Activated CD8-positive, alpha-beta memory T cell treated with anti-CD3 and anti-CD28 coated beads, Interleukin-2, amount 10 ng/mL, durations not matched to agents 7 days and 5 days (primary cell): ENCODE measurements around the gene RBBP8NL. TPM values are rescaled to one million over a fixed set of nuclear protein-coding genes. Genes with fewer than 3 reads are reported as not detected.

Experiments
- ATAC-seq: fragments of 150-1000 bp; cut with Tn5 transposase; one replicate; pipeline ENCODE4 v1.10.0; 2021; ENCODE audit warnings: moderate library complexity
- CTCF ChIA-PET: fragments of 350-600 bp; sonication (Branson Sonifier 250); formaldehyde crosslinking; loops from one replicate; lab custom pipeline; 2021; ENCODE audit warnings: antibody characterized with exemption; lab: Charles Lee
- DNase-seq: peaks from one replicate; pipeline ENCODE4 v3.0.0-alpha.2; 2020
- H3K27ac Mint-ChIP-seq: one replicate; pipeline ENCODE4 v1.8.0; 2021; ENCODE audit warnings: mild to moderate bottlenecking, mixed read lengths
- H3K27me3 Mint-ChIP-seq: one replicate; pipeline ENCODE4 v1.8.0; 2021; ENCODE audit warnings: mixed read lengths
- H3K36me3 Mint-ChIP-seq: one replicate; pipeline ENCODE4 v1.8.0; 2021; ENCODE audit warnings: mild to moderate bottlenecking, mixed read lengths
- H3K4me1 Mint-ChIP-seq: one replicate; pipeline ENCODE4 v1.8.0; 2021; ENCODE audit warnings: mixed read lengths
- H3K4me3 Mint-ChIP-seq: one replicate; pipeline ENCODE4 v1.8.0; 2021; ENCODE audit warnings: mild to moderate bottlenecking, moderate library complexity, mixed read lengths
- H3K9me3 Mint-ChIP-seq: one replicate; pipeline ENCODE4 v1.8.0; 2022; ENCODE audit warnings: low read depth, mixed read lengths
- total RNA-seq, 2 experiments: library from RNA; stranded (reverse); gene quantifications; one replicate each; pipeline ENCODE4 v1.2.3, GENCODE V29; 2021

The RBBP8NL gene
- total RNA-seq, 2 experiments from 2014 or later: not detected

GRCh38 chr20:62444286-62444685 lies 16.9 kb upstream of the RBBP8NL start:
- CTCF ChIA-PET: no interaction called here
- no peaks in the 10 kb centered on the region for H3K36me3 Mint-ChIP-seq
- H3K27me3 Mint-ChIP-seq: peaks cover 6% of the 10 kb centered on the region
- ATAC-seq: no peak
- no peak overlapping the region for H3K4me3 Mint-ChIP-seq
- H3K4me1 Mint-ChIP-seq: no peaks in the 10 kb centered on the region
- DNase-seq: no peak
- H3K27ac Mint-ChIP-seq: no peak overlapping the region
- no peaks in the 10 kb centered on the region for H3K9me3 Mint-ChIP-seq

- Mint-ChIP-seq H3K4me3 (no peak overlapping the region), H3K4me1 (no peaks in the 10 kb centered on the region), H3K27ac (no peak overlapping the region), H3K27me3 (peaks cover 6% of the 10 kb centered on the region), H3K9me3 (no peaks in the 10 kb centered on the region), H3K36me3 (no peaks in the 10 kb centered on the region)
- no peak for ATAC-seq
- DNase-seq: no peak
- CTCF ChIA-PET: no interaction called here
Observed at GRCh38 chr20:62441987-62442539, 14.7 kb upstream of the RBBP8NL start.

DNA sequence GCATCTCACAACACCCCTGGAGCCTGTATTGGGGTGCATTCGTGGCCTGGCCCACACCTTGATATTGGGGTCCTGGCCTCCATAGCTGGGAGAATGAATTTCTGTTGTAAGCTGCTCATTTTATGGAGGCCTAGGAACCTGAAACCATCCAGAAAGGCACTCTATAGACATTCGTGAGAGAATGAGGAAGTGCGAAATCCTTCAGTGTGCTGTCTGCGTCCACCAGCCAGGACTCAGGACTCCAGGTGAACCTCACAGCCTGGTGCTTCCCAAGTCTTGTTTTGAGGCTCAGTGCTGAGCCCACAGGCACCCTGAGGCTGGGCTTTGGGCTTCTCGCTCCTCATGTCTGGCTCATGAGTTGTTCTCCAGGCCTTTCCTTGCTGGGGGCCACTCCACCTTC lies 11.9 kb upstream of the RBBP8NL start:
- no peaks in the 10 kb centered on the region for H3K4me1 Mint-ChIP-seq
- ATAC-seq: no peak
- H3K4me3 Mint-ChIP-seq: no peak overlapping the region
- H3K27ac Mint-ChIP-seq: no peak overlapping the region
- H3K27me3 Mint-ChIP-seq: peaks cover 18% of the 10 kb centered on the region
- no peaks in the 10 kb centered on the region for H3K36me3 Mint-ChIP-seq
- no peak for DNase-seq
- H3K9me3 Mint-ChIP-seq: no peaks in the 10 kb centered on the region
- CTCF ChIA-PET: no interaction called here

DNA sequence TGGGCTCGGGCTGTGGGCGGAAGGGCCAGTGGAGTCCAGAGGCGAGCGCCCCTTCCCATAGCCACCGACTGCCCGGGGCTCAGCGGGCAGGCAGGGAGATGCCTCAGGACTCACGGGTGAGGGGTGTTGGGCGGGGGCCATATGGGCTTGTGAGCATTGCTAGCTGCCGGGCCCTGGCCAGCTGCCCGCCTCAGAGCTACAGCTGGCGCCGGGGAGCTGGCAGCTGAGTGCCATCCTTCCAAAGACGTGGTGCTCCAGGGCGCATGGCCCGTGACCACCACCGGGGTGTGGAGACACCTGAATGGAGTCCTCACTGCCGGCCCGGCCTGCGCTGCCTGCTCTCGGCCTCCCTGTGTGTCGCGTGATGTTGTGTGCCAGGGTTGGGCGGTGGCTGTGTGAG lies 10.6 kb upstream of the RBBP8NL start:
- Mint-ChIP-seq H3K4me1 (no peaks in the 10 kb centered on the region), H3K27me3 (peaks cover 25% of the 10 kb centered on the region), H3K4me3 (no peak overlapping the region), H3K27ac (no peak overlapping the region), H3K9me3 (no peaks in the 10 kb centered on the region), H3K36me3 (no peaks in the 10 kb centered on the region)
- CTCF ChIA-PET: interaction anchor here (0.6 kb wide), 1 partner anchor 353 kb away, joined by 3 read pairs; no protein-coding TSS in a partner anchor
- no peak for ATAC-seq
- no peak for DNase-seq

GRCh38 chr20:62437496-62437895 lies 10.2 kb upstream of the RBBP8NL start:
- peaks cover 25% of the 10 kb centered on the region for H3K27me3 Mint-ChIP-seq
- DNase-seq (no peak), ATAC-seq (no peak)
- no peaks in the 10 kb centered on the region for H3K36me3 Mint-ChIP-seq
- no peaks in the 10 kb centered on the region for H3K4me1 Mint-ChIP-seq
- H3K9me3 Mint-ChIP-seq: no peaks in the 10 kb centered on the region
- H3K4me3 Mint-ChIP-seq: no peak overlapping the region
- CTCF ChIA-PET: interaction anchor here (0.6 kb wide), 1 partner anchor 354 kb away, joined by 3 read pairs; no protein-coding TSS in a partner anchor
- no peak overlapping the region for H3K27ac Mint-ChIP-seq

GRCh38 chr20:62436692-62437091 lies 9.4 kb upstream of the RBBP8NL start:
- H3K4me1 Mint-ChIP-seq: no peaks in the 10 kb centered on the region
- H3K27me3 Mint-ChIP-seq: peaks cover 25% of the 10 kb centered on the region
- CTCF ChIA-PET: no interaction called here
- H3K27ac Mint-ChIP-seq: no peak overlapping the region
- DNase-seq: no peak
- H3K9me3 Mint-ChIP-seq: no peaks in the 10 kb centered on the region
- no peak overlapping the region for H3K4me3 Mint-ChIP-seq
- ATAC-seq: no peak
- no peaks in the 10 kb centered on the region for H3K36me3 Mint-ChIP-seq

- no peak for DNase-seq
- ATAC-seq: no peak
- H3K9me3 Mint-ChIP-seq: no peaks in the 10 kb centered on the region
- H3K4me3 Mint-ChIP-seq: no peak overlapping the region
- no peak overlapping the region for H3K27ac Mint-ChIP-seq
- H3K4me1 Mint-ChIP-seq: no peaks in the 10 kb centered on the region
- H3K27me3 Mint-ChIP-seq: peaks cover 19% of the 10 kb centered on the region
- no peaks in the 10 kb centered on the region for H3K36me3 Mint-ChIP-seq
- CTCF ChIA-PET: no interaction called here
Observed at GRCh38 chr20:62433658-62434497, 6.5 kb upstream of the RBBP8NL start.

GRCh38 chr20:62430866-62431447 lies 3.6 kb upstream of the RBBP8NL start:
- no peak for DNase-seq
- no peak for ATAC-seq
- H3K9me3 Mint-ChIP-seq: no peaks in the 10 kb centered on the region
- no peaks in the 10 kb centered on the region for H3K4me1 Mint-ChIP-seq
- no peak overlapping the region for H3K4me3 Mint-ChIP-seq
- H3K27me3 Mint-ChIP-seq: peaks cover 19% of the 10 kb centered on the region
- no peaks in the 10 kb centered on the region for H3K36me3 Mint-ChIP-seq
- CTCF ChIA-PET: no interaction called here
- no peak overlapping the region for H3K27ac Mint-ChIP-seq

- DNase-seq: no peak
- Mint-ChIP-seq H3K9me3 (no peaks in the 10 kb centered on the region), H3K36me3 (no peaks in the 10 kb centered on the region), H3K27ac (no peak overlapping the region), H3K4me1 (no peaks in the 10 kb centered on the region), H3K4me3 (no peak overlapping the region), H3K27me3 (peaks cover 17% of the 10 kb centered on the region)
- ATAC-seq: no peak
- CTCF ChIA-PET: no interaction called here
Observed at GRCh38 chr20:62430311-62430853, 3.0 kb upstream of the RBBP8NL start.

DNA sequence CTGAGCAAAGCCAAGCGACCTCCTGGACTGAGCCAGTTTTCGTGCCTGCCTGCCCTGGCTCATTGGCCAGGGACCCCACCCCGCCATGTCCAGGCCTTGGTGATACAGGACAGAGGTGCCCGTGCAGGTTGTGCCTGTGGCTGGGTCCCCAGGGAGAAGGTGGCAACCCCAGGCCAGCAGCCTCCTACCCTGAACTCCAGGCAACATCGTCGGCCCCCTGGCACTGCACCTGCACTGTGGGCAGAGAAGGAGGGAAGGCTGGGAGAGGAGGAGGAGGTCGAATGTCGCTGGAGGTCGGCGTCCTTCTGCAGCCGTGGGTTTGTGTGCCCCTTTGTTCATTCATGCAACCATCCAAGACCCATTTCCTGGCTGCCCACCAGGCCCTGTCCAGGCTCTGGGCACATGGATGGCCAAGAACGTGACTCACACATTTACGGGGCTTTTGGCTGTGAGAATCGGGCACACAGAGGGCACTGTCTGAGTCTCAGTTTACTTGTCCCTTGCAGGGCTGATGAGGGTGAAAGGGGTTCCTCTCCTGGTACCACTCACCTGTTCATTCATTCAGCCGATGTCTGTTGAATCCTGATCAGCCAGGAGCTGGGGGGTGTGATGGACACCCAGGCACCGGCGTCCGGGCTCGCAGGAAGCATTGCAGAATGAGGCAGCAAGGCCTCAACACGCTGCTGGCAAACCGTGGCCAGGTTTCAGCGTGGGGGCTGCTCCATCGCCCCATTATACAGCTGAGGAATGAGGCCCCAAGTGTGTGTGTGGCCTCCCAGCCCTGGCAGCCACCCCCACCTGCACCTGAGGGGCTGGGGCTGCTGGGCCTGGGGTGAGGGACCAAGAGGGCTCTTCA lies 2.3 kb upstream of the RBBP8NL start:
- DNase-seq: no peak
- CTCF ChIA-PET: no interaction called here

GRCh38 chr20:62428396-62429295 lies 1.3 kb upstream of the RBBP8NL start:
- no peaks in the 10 kb centered on the region for H3K36me3 Mint-ChIP-seq
- no peaks in the 10 kb centered on the region for H3K9me3 Mint-ChIP-seq
- peaks cover 1% of the 10 kb centered on the region for H3K27me3 Mint-ChIP-seq
- CTCF ChIA-PET: no interaction called here
- ATAC-seq: no peak
- no peak for DNase-seq
- no peak overlapping the region for H3K27ac Mint-ChIP-seq
- no peak overlapping the region for H3K4me3 Mint-ChIP-seq
- no peaks in the 10 kb centered on the region for H3K4me1 Mint-ChIP-seq

More for the DNA sequence above, 2.3 kb upstream of the RBBP8NL start:
- no peak overlapping the region for H3K27ac Mint-ChIP-seq
- no peaks in the 10 kb centered on the region for H3K4me1 Mint-ChIP-seq
- no peak for ATAC-seq
- H3K9me3 Mint-ChIP-seq: no peaks in the 10 kb centered on the region
- peaks cover 12% of the 10 kb centered on the region for H3K27me3 Mint-ChIP-seq
- no peak overlapping the region for H3K4me3 Mint-ChIP-seq
- no peaks in the 10 kb centered on the region for H3K36me3 Mint-ChIP-seq

GRCh38 chr20:62428002-62428372 lies 648 bp upstream of the RBBP8NL start:
- no peak for DNase-seq
- CTCF ChIA-PET: no interaction called here
- H3K4me3 Mint-ChIP-seq: no peak overlapping the region
- no peaks in the 10 kb centered on the region for H3K9me3 Mint-ChIP-seq
- no peaks in the 10 kb centered on the region for H3K4me1 Mint-ChIP-seq
- H3K36me3 Mint-ChIP-seq: no peaks in the 10 kb centered on the region
- no peaks in the 10 kb centered on the region for H3K27me3 Mint-ChIP-seq
- ATAC-seq: no peak
- no peak overlapping the region for H3K27ac Mint-ChIP-seq
